HEK293 (cell line): ENCODE measurements around the gene PSD2.

Source experiments
- CTCF ChIA-PET: fragments of 350-600 bp; formaldehyde crosslinking; extraction: SDS; loops from one replicate; lab custom pipeline; 2021; ENCODE audit warnings: antibody characterized with exemption; lab: Yijun Ruan, JAX
- POLR2A ChIA-PET: fragments of 300-600 bp; formaldehyde crosslinking; extraction: SDS; loops from one replicate; lab custom pipeline; 2020; ENCODE audit warnings: antibody characterized with exemption, inconsistent platforms; lab: Yijun Ruan, JAX
- H3K27ac ChIP-seq: fragments of 200-500 bp; sonication (Bioruptor generic); 2 replicates; pipeline ENCODE4 v1.5.1; 2014; ENCODE audit warnings: low read depth, low read length, control low read depth, inconsistent platforms; ENCODE audit errors: extremely low read depth
- H3K36me3 ChIP-seq, 2 experiments: fragments of 200-500 bp in 1 of 2; sonication (Bioruptor generic) in 1 of 2; 1 replicate in 1 of 2; 2 replicates in 1 of 2; pipeline ENCODE4 v1.5.1; 2014 to 2017; ENCODE audit warnings: inconsistent platforms in 2 of 2, low read length in 2 of 2; ENCODE audit not compliant: control insufficient read depth in 2 of 2, insufficient read depth in 1 of 2
- H3K4me1 ChIP-seq: fragments of 200-500 bp; sonication (Bioruptor generic); 2 replicates; pipeline ENCODE4 v1.5.1; 2014; ENCODE audit warnings: mild to moderate bottlenecking, low read length, inconsistent platforms; ENCODE audit not compliant: control insufficient read depth, insufficient read depth
- H3K4me3 ChIP-seq: 2 replicates; pipeline ENCODE4 v1.5.1; 2011; ENCODE audit warnings: low read depth, mild to moderate bottlenecking, control low read depth, low read length, moderate library complexity
- H3K9me3 ChIP-seq: fragments of 200-500 bp; sonication (Bioruptor generic); 2 replicates; pipeline ENCODE4 v1.5.1; 2014; ENCODE audit warnings: low read depth, low read length, inconsistent platforms; ENCODE audit not compliant: control insufficient read depth, insufficient read depth
- GFI1B ChIP-seq: fragments of 450-650 bp; formaldehyde crosslinking; IDR thresholded peaks from 2 replicates; pipeline ENCODE4 v1.5.1; 2016; ENCODE audit warnings: missing biosample characterization, missing genetic modification characterization
- GLI4 ChIP-seq: fragments of 450-650 bp; formaldehyde crosslinking; IDR thresholded peaks from 2 replicates; pipeline ENCODE4 v1.5.1; 2016; ENCODE audit warnings: missing biosample characterization, missing genetic modification characterization
- KLF17 ChIP-seq: fragments of 450-650 bp; formaldehyde crosslinking; IDR thresholded peaks from 2 replicates; pipeline ENCODE4 v1.5.1; 2016; ENCODE audit warnings: missing biosample characterization, missing genetic modification characterization
- KLF7 ChIP-seq: fragments of 450-650 bp; formaldehyde crosslinking; IDR thresholded peaks from 2 replicates; pipeline ENCODE4 v1.5.1; 2016; ENCODE audit warnings: missing biosample characterization, missing genetic modification characterization, borderline replicate concordance
- KLF9 ChIP-seq: fragments of 450-650 bp; formaldehyde crosslinking; IDR thresholded peaks from 2 replicates; pipeline ENCODE4 v1.5.1; 2016; ENCODE audit warnings: missing biosample characterization, missing genetic modification characterization, low read depth
- PRDM2 ChIP-seq: fragments of 450-650 bp; formaldehyde crosslinking; IDR thresholded peaks from 2 replicates; pipeline ENCODE4 v1.5.1; 2016; ENCODE audit warnings: missing biosample characterization, missing genetic modification characterization, borderline replicate concordance
- SALL2 ChIP-seq: fragments of 450-650 bp; formaldehyde crosslinking; IDR thresholded peaks from 2 replicates; pipeline ENCODE4 v1.5.0; 2017; ENCODE audit warnings: missing biosample characterization, mild to moderate bottlenecking, missing genetic modification characterization, borderline replicate concordance
- TSHZ1 ChIP-seq: fragments of 450-650 bp; formaldehyde crosslinking; IDR thresholded peaks from 2 replicates; pipeline ENCODE4 v1.5.1; 2016; ENCODE audit warnings: missing biosample characterization, missing genetic modification characterization, borderline replicate concordance
- ZBTB1 ChIP-seq: fragments of 450-650 bp; formaldehyde crosslinking; IDR thresholded peaks from 2 replicates; pipeline ENCODE4 v1.5.1; 2016; ENCODE audit warnings: missing biosample characterization, missing genetic modification characterization
- ZBTB21 ChIP-seq: fragments of 450-650 bp; formaldehyde crosslinking; IDR thresholded peaks from 2 replicates; pipeline ENCODE4 v1.5.1; 2017; ENCODE audit warnings: missing biosample characterization, missing genetic modification characterization
- ZBTB44 ChIP-seq: fragments of 450-650 bp; IDR thresholded peaks from 2 replicates; pipeline ENCODE4 v1.5.1; 2018; ENCODE audit warnings: missing biosample characterization, mild to moderate bottlenecking, missing genetic modification characterization
- ZIC2 ChIP-seq: fragments of 450-650 bp; formaldehyde crosslinking; IDR thresholded peaks from 2 replicates; pipeline ENCODE4 v1.5.1; 2016; ENCODE audit warnings: missing biosample characterization, missing genetic modification characterization
- ZNF146 ChIP-seq: fragments of 450-650 bp; formaldehyde crosslinking; IDR thresholded peaks from 2 replicates; pipeline ENCODE4 v1.5.1; 2016; ENCODE audit warnings: missing biosample characterization, missing genetic modification characterization
- ZNF157 ChIP-seq: fragments of 450-650 bp; formaldehyde crosslinking; IDR thresholded peaks from 2 replicates; pipeline ENCODE4 v1.5.1; 2016; ENCODE audit warnings: missing biosample characterization, missing genetic modification characterization
- ZNF211 ChIP-seq: fragments of 450-650 bp; formaldehyde crosslinking; IDR thresholded peaks from 2 replicates; pipeline ENCODE4 v1.5.1; 2016; ENCODE audit warnings: low read depth, missing biosample characterization, missing genetic modification characterization
- ZNF214 ChIP-seq: fragments of 450-650 bp; formaldehyde crosslinking; IDR thresholded peaks from 2 replicates; pipeline ENCODE4 v1.5.1; 2017; ENCODE audit warnings: missing biosample characterization, mild to moderate bottlenecking, missing genetic modification characterization, borderline replicate concordance
- ZNF23 ChIP-seq: fragments of 450-650 bp; formaldehyde crosslinking; IDR thresholded peaks from 2 replicates; pipeline ENCODE4 v1.5.1; 2016; ENCODE audit warnings: missing biosample characterization, missing genetic modification characterization, borderline replicate concordance
- ZNF24 ChIP-seq: fragments of 450-650 bp; formaldehyde crosslinking; IDR thresholded peaks from 2 replicates; pipeline ENCODE4 v1.5.1; 2016; ENCODE audit warnings: missing biosample characterization, missing genetic modification characterization
- ZNF560 ChIP-seq: fragments of 450-650 bp; formaldehyde crosslinking; IDR thresholded peaks from 2 replicates; pipeline ENCODE4 v1.5.1; 2017; ENCODE audit warnings: missing biosample characterization, missing genetic modification characterization, borderline replicate concordance
- ZNF701 ChIP-seq: fragments of 450-650 bp; formaldehyde crosslinking; IDR thresholded peaks from 2 replicates; pipeline ENCODE4 v1.5.1; 2016; ENCODE audit warnings: missing biosample characterization, missing genetic modification characterization

PSD2 gene

GRCh38 chr5:139761057-139761450, 34.6 kb upstream of the PSD2 start:
- Histone ChIP-seq H3K9me3 (no peaks in the 10 kb centered on the region), H3K36me3 (no peaks in the 10 kb centered on the region), H3K4me1 (no peaks in the 10 kb centered on the region; the same call in 1 of the 2 replicates), H3K4me3 (no peak overlapping the region), H3K27ac (no peak overlapping the region)
- ChIA-PET POLR2A (no interaction called here), CTCF (interaction anchor here (1.1 kb wide), 3 partner anchors 9 to 127 kb away, joined by 3 to 6 read pairs (median 4); no protein-coding TSS in a partner anchor)
- TF ChIP-seq ZNF211 (tag by site-specific recombination) (no peak), ZNF24 (peak; percentile 63; the same call in 1 of the 2 replicates), KLF17 (tag by site-specific recombination) (0 out of 2 replicates have a peak, but pooled peaks have one; percentile 21), ZNF560 (tag by site-specific recombination) (no peak)

- H3K9me3 ChIP-seq, result no peaks in the 10 kb centered on the region
- no peak overlapping the region for H3K27ac ChIP-seq
- ChIA-PET POLR2A (interaction anchor here (1.1 kb wide), 1 partner anchor 114 kb away, joined by 3 read pairs; the partner anchor contains the start of gene CXXC5), CTCF (interaction anchor here (0.8 to 1.1 kb wide), 5 partner anchors 9 to 129 kb away, joined by 3 to 6 read pairs (median 3); no protein-coding TSS in a partner anchor)
- no peaks in the 10 kb centered on the region for H3K36me3 ChIP-seq
- TF ChIP-seq ZBTB21, result no peak
- TF ChIP-seq GFI1B, result no peak
- TF ChIP-seq ZNF701 (tag by site-specific recombination), result no peak
- TF ChIP-seq KLF9, result no peak
- TF ChIP-seq ZNF214, result no peak
- TF ChIP-seq ZBTB1 (tag by site-specific recombination), result no peak
- no peak for TF ChIP-seq ZBTB44 (tag by site-specific recombination)
- TF ChIP-seq PRDM2 (tag by site-specific recombination), result no peak
- TF ChIP-seq ZNF23 (tag by site-specific recombination), result no peak
- TF ChIP-seq TSHZ1 (tag by site-specific recombination), result no peak
- no peak for TF ChIP-seq ZNF146
- TF ChIP-seq KLF7 (tag by site-specific recombination), result no peak
- TF ChIP-seq ZNF157 (tag by site-specific recombination), result no peak
- TF ChIP-seq GLI4 (tag by site-specific recombination), result no peak
- TF ChIP-seq SALL2, result no peak
- TF ChIP-seq ZIC2 (tag by site-specific recombination), result no peak
- H3K4me3 ChIP-seq, result no peak overlapping the region
- H3K4me1 ChIP-seq, result no peaks in the 10 kb centered on the region
Observed at GRCh38 chr5:139761501-139761900, 34.1 kb upstream of the PSD2 start.
